WTC11 (cell line): ENCODE data around the gene AKIRIN1. TPM values are rescaled to one million over a fixed set of nuclear protein-coding genes. Genes with fewer than 3 reads are reported as not detected.

Experiments used
- ATAC-seq: fragments of 200-7000 bp; cut with Tn5 transposase; 2 replicates; pipeline ENCODE4 v1.10.0; 2021; ENCODE audit warnings: mild to moderate bottlenecking, moderate library complexity
- CTCF ChIA-PET: fragments of 300-600 bp; sonication (Branson Sonifier 250); formaldehyde crosslinking; loops from one replicate; lab custom pipeline; 2021; ENCODE audit warnings: antibody characterized with exemption; lab: Charles Lee
- POLR2A ChIA-PET: fragments of 350-600 bp; sonication (Branson Sonifier 250); formaldehyde crosslinking; loops from one replicate; lab custom pipeline; 2021; ENCODE audit warnings: antibody characterized with exemption; lab: Charles Lee
- DNase-seq: peaks from one replicate; pipeline ENCODE4 v3.0.0; 2021; ENCODE audit warnings: low spot score
- H3K27ac Mint-ChIP-seq: 2 replicates; pipeline ENCODE4 v1.8.0; 2021; ENCODE audit warnings: mixed read lengths
- H3K27me3 Mint-ChIP-seq: 2 replicates; pipeline ENCODE4 v1.8.0; 2021; ENCODE audit warnings: low read depth, mild to moderate bottlenecking, moderate library complexity, mixed read lengths
- H3K36me3 Mint-ChIP-seq: 2 replicates; pipeline ENCODE4 v1.8.0; 2021; ENCODE audit warnings: mixed read lengths
- H3K4me1 Mint-ChIP-seq: 2 replicates; pipeline ENCODE4 v1.8.0; 2022; ENCODE audit warnings: mixed read lengths
- H3K4me3 Mint-ChIP-seq: 2 replicates; pipeline ENCODE4 v1.8.0; 2021; ENCODE audit warnings: mild to moderate bottlenecking, moderate library complexity, mixed read lengths
- H3K9me3 Mint-ChIP-seq: 2 replicates; pipeline ENCODE4 v1.8.0; 2021; ENCODE audit warnings: mixed read lengths
- CBFB ChIP-seq: sonication (generic); formaldehyde crosslinking; IDR thresholded peaks from 2 replicates; pipeline ENCODE4 v1.8.1; 2022; ENCODE audit warnings: mild to moderate bottlenecking, low read depth, missing genetic modification reagents
- CTCF ChIP-seq: fragments of 200-600 bp; IDR thresholded peaks from 2 replicates; pipeline ENCODE4 v1.8.0; 2022; ENCODE audit warnings: antibody characterized with exemption
- EMX1 ChIP-seq: fragments of 250-450 bp; sonication (Bioruptor Pico); IDR thresholded peaks from 2 replicates; pipeline ENCODE4 v1.8.0; 2021; ENCODE audit warnings: mild to moderate bottlenecking
- MXD4 ChIP-seq: fragments of 250-450 bp; sonication (Bioruptor Pico); IDR thresholded peaks from 2 replicates; pipeline ENCODE4 v1.8.0; 2021; ENCODE audit warnings: mild to moderate bottlenecking, moderate library complexity, borderline replicate concordance
- NFATC4 ChIP-seq: fragments of 250-450 bp; sonication (Bioruptor Pico); IDR thresholded peaks from 2 replicates; pipeline ENCODE4 v1.9.0; 2021; ENCODE audit warnings: mild to moderate bottlenecking
- NFE2L1 ChIP-seq: sonication (generic); formaldehyde crosslinking; IDR thresholded peaks from 2 replicates; pipeline ENCODE4 v1.8.1; 2023; ENCODE audit warnings: missing genetic modification reagents
- NFYB ChIP-seq: sonication (generic); formaldehyde crosslinking; conservative IDR thresholded peaks from 2 replicates; pipeline ENCODE4 v1.8.0; 2022; ENCODE audit warnings: low read depth, missing genetic modification reagents
- PRDM15 ChIP-seq: sonication (generic); formaldehyde crosslinking; IDR thresholded peaks from 2 replicates; pipeline ENCODE4 v1.8.0; 2022; ENCODE audit warnings: missing genetic modification reagents
- SOX15 ChIP-seq: fragments of 250-450 bp; sonication (Bioruptor Pico); IDR thresholded peaks from 2 replicates; pipeline ENCODE4 v1.9.0; 2021; ENCODE audit warnings: mild to moderate bottlenecking
- TEAD4 ChIP-seq: sonication (generic); formaldehyde crosslinking; IDR thresholded peaks from 2 replicates; pipeline ENCODE4 v1.8.0; 2022; ENCODE audit warnings: mild to moderate bottlenecking, missing genetic modification reagents
- ZNF232 ChIP-seq: sonication (generic); formaldehyde crosslinking; IDR thresholded peaks from 2 replicates; pipeline ENCODE4 v1.8.0; 2022; ENCODE audit warnings: mild to moderate bottlenecking, missing genetic modification reagents
- ZNF423 ChIP-seq: fragments of 250-450 bp; sonication (Bioruptor Pico); IDR thresholded peaks from 2 replicates; pipeline ENCODE4 v2.1.2; 2022; ENCODE audit warnings: mild to moderate bottlenecking, moderate library complexity
- total RNA-seq: library from RNA; stranded (reverse); gene quantifications from 3 replicates; pipeline ENCODE4 v1.2.3, GENCODE V29; 2021
- TF ChIP-seq, protein P1 (sequence below): sonication (generic); formaldehyde crosslinking; IDR thresholded peaks from 2 replicates; pipeline ENCODE4 v1.8.1; 2023; ENCODE audit warnings: mild to moderate bottlenecking, missing genetic modification reagents
- TF ChIP-seq, protein P2 (sequence below): sonication (generic); formaldehyde crosslinking; IDR thresholded peaks from 2 replicates; pipeline ENCODE4 v1.8.0; 2023; ENCODE audit warnings: missing genetic modification reagents, mild to moderate bottlenecking, borderline replicate concordance
- TF ChIP-seq, protein P3 (sequence below): sonication (generic); formaldehyde crosslinking; IDR thresholded peaks from 2 replicates; pipeline ENCODE4 v1.8.0; 2022; ENCODE audit warnings: mild to moderate bottlenecking, missing genetic modification reagents
- TF ChIP-seq, protein P4 (sequence below): sonication (generic); formaldehyde crosslinking; IDR thresholded peaks from 2 replicates; pipeline ENCODE4 v1.8.0; 2023; ENCODE audit warnings: mild to moderate bottlenecking, missing genetic modification reagents
- TF ChIP-seq, protein P5 (sequence below): sonication (generic); formaldehyde crosslinking; IDR thresholded peaks from 2 replicates; pipeline ENCODE4 v1.8.1; 2022; ENCODE audit warnings: mild to moderate bottlenecking, missing genetic modification reagents, moderate library complexity, borderline replicate concordance

Gene AKIRIN1
- total RNA-seq, 1 experiment from 2014 or later, result 183 TPM

GRCh38 chr1:38941527-38942019, 49.5 kb upstream of the AKIRIN1 start, which contains the start of gene RHBDL2 (continued):
- TF ChIP-seq, protein P1, sequence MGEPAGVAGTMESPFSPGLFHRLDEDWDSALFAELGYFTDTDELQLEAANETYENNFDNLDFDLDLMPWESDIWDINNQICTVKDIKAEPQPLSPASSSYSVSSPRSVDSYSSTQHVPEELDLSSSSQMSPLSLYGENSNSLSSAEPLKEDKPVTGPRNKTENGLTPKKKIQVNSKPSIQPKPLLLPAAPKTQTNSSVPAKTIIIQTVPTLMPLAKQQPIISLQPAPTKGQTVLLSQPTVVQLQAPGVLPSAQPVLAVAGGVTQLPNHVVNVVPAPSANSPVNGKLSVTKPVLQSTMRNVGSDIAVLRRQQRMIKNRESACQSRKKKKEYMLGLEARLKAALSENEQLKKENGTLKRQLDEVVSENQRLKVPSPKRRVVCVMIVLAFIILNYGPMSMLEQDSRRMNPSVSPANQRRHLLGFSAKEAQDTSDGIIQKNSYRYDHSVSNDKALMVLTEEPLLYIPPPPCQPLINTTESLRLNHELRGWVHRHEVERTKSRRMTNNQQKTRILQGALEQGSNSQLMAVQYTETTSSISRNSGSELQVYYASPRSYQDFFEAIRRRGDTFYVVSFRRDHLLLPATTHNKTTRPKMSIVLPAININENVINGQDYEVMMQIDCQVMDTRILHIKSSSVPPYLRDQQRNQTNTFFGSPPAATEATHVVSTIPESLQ (CRISPR knock-in tag), result no peak
- TF ChIP-seq NFE2L1 (CRISPR knock-in tag) (no peak), ZNF423 (no peak), CBFB (CRISPR knock-in tag) (no peak), TEAD4 (CRISPR knock-in tag) (no peak)
- TF ChIP-seq, protein P2, sequence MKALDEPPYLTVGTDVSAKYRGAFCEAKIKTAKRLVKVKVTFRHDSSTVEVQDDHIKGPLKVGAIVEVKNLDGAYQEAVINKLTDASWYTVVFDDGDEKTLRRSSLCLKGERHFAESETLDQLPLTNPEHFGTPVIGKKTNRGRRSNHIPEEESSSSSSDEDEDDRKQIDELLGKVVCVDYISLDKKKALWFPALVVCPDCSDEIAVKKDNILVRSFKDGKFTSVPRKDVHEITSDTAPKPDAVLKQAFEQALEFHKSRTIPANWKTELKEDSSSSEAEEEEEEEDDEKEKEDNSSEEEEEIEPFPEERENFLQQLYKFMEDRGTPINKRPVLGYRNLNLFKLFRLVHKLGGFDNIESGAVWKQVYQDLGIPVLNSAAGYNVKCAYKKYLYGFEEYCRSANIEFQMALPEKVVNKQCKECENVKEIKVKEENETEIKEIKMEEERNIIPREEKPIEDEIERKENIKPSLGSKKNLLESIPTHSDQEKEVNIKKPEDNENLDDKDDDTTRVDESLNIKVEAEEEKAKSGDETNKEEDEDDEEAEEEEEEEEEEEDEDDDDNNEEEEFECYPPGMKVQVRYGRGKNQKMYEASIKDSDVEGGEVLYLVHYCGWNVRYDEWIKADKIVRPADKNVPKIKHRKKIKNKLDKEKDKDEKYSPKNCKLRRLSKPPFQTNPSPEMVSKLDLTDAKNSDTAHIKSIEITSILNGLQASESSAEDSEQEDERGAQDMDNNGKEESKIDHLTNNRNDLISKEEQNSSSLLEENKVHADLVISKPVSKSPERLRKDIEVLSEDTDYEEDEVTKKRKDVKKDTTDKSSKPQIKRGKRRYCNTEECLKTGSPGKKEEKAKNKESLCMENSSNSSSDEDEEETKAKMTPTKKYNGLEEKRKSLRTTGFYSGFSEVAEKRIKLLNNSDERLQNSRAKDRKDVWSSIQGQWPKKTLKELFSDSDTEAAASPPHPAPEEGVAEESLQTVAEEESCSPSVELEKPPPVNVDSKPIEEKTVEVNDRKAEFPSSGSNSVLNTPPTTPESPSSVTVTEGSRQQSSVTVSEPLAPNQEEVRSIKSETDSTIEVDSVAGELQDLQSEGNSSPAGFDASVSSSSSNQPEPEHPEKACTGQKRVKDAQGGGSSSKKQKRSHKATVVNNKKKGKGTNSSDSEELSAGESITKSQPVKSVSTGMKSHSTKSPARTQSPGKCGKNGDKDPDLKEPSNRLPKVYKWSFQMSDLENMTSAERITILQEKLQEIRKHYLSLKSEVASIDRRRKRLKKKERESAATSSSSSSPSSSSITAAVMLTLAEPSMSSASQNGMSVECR (CRISPR knock-in tag), result no peak
- TF ChIP-seq, protein P3, sequence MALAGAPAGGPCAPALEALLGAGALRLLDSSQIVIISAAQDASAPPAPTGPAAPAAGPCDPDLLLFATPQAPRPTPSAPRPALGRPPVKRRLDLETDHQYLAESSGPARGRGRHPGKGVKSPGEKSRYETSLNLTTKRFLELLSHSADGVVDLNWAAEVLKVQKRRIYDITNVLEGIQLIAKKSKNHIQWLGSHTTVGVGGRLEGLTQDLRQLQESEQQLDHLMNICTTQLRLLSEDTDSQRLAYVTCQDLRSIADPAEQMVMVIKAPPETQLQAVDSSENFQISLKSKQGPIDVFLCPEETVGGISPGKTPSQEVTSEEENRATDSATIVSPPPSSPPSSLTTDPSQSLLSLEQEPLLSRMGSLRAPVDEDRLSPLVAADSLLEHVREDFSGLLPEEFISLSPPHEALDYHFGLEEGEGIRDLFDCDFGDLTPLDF (CRISPR knock-in tag), result no peak

DNA sequence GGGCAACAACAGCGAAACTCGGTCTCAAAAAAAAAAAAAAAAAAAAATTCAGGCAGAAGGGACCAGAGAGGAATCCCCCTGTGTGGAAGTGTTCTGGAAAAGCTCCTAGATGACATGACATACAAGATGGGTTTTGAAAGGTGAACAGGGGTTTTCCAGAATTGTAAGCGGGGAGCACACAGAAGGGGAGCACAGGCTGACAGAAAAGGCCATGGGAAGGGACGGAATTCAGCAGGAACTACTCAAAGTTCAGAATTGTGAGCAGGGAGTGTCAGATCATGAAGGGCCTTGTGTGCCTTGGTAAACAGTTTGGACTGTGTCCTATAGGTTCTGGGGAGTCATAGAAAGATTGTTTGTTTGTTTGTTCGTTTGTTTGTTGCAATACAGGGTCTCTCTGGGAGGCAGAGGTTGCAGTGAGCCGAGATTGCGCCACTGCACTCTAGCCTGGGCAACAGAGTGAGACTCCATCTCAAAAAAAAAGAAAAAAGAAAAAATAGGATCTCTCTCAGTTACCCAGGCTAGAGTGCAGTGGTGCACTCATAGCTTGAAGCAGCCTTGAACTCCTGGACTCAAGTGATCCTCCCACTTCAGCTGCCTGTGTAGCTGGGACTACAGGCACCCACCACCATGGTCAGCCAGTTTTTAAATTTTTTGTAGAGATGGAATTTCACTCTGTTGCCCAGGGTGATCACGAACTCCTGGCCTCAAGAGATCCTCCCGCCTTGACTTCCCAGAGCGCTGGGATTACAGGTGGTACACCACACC, 48.2 kb upstream of the AKIRIN1 start:
- ATAC-seq, result no peak
- no peak overlapping the region for H3K27ac Mint-ChIP-seq
- ChIA-PET CTCF (interaction anchor here (1.1 kb wide), 1 partner anchor 48 kb away, joined by 6 read pairs; no protein-coding TSS in a partner anchor), POLR2A (no interaction called here)
- DNase-seq, result no peak
- H3K27me3 Mint-ChIP-seq, result no peaks in the 10 kb centered on the region; the same call in 1 of the 2 replicates
- peaks cover 10% of the 10 kb centered on the region for H3K36me3 Mint-ChIP-seq
- H3K4me3 Mint-ChIP-seq, result no peak overlapping the region
- H3K9me3 Mint-ChIP-seq, result peaks cover 13% of the 10 kb centered on the region
- peaks cover 16% of the 10 kb centered on the region for H3K4me1 Mint-ChIP-seq
- TF ChIP-seq, protein P4, sequence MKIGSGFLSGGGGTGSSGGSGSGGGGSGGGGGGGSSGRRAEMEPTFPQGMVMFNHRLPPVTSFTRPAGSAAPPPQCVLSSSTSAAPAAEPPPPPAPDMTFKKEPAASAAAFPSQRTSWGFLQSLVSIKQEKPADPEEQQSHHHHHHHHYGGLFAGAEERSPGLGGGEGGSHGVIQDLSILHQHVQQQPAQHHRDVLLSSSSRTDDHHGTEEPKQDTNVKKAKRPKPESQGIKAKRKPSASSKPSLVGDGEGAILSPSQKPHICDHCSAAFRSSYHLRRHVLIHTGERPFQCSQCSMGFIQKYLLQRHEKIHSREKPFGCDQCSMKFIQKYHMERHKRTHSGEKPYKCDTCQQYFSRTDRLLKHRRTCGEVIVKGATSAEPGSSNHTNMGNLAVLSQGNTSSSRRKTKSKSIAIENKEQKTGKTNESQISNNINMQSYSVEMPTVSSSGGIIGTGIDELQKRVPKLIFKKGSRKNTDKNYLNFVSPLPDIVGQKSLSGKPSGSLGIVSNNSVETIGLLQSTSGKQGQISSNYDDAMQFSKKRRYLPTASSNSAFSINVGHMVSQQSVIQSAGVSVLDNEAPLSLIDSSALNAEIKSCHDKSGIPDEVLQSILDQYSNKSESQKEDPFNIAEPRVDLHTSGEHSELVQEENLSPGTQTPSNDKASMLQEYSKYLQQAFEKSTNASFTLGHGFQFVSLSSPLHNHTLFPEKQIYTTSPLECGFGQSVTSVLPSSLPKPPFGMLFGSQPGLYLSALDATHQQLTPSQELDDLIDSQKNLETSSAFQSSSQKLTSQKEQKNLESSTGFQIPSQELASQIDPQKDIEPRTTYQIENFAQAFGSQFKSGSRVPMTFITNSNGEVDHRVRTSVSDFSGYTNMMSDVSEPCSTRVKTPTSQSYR (CRISPR knock-in tag), result no peak
- TF ChIP-seq PRDM15 (CRISPR knock-in tag) (no peak), NFATC4 (CRISPR knock-in tag) (no peak), SOX15 (CRISPR knock-in tag) (no peak), MXD4 (no peak), ZNF232 (CRISPR knock-in tag) (no peak), NFYB (CRISPR knock-in tag) (no peak), CTCF (no peak), EMX1 (CRISPR knock-in tag) (no peak)
- TF ChIP-seq, protein P5, sequence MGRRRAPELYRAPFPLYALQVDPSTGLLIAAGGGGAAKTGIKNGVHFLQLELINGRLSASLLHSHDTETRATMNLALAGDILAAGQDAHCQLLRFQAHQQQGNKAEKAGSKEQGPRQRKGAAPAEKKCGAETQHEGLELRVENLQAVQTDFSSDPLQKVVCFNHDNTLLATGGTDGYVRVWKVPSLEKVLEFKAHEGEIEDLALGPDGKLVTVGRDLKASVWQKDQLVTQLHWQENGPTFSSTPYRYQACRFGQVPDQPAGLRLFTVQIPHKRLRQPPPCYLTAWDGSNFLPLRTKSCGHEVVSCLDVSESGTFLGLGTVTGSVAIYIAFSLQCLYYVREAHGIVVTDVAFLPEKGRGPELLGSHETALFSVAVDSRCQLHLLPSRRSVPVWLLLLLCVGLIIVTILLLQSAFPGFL (CRISPR knock-in tag), result no peak
